GM18526 (cell line): ENCODE data around the gene FTO.

Source experiments
- POLR2A ChIP-seq: IDR thresholded peaks from 3 replicates; pipeline ENCODE4 v1.6.1; 2011; ENCODE audit not compliant: insufficient read length; ENCODE audit errors: extremely low read depth

FTO gene

DNA sequence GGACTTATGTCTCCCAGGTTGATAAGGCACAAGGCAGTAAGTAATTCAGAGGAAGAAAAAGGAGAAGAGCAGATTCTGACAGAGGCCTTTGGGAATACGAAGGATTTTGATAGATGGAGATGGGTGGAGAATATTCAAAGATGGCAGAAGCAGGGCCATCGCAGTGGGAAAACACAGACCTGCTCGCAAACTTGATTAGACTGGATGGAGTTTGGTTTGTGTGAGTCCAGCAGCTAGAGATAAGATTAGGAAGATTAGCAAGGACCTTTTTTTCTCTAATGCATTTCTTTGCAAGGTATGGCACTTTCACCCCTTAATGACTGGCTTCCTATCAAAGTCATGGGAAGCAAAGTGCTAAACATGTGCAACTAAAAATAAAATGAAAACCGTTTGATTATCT is 196.7 kb downstream of the FTO start:
- TF ChIP-seq POLR2A = no peak

DNA sequence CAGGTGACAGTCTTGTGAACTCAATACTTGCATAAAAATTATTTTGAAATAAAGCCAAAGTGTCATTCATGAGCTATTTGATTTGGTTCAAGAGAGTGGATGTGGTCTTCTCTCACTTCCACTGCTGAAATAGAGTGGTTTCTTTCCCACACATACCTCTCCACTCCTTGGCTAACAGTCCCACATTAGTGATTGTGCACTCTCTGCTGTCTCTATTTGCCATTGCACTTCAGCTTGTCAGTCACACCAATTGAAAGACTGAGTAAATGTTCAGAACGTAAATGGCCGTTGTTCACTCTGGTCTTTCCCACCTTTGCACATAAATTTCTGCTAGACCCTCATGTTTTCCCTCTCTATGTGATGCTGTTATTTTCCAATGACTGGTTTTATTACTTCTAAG is 197.5 kb downstream of the FTO start:
- TF ChIP-seq POLR2A = no peak

DNA sequence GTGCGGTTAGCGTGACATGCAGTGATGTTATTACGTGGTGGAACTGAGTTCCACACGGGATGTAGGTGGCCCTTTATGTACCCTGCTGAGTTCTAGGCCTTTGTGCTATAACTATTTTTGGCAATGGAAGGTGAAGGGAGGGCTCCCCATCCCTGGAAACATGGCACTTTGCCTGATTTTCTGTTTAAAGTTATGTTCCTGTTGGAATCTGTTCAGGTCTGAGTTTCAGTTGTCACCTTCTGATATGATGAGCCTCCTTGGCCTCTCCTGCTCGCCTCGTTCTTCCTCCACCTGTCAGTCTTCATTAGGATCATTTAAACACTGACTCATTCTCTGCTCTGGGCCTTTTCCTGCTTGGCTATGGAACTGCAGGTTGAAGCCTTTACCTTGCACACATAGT is 200.6 kb downstream of the FTO start:
- TF ChIP-seq POLR2A = no peak

DNA sequence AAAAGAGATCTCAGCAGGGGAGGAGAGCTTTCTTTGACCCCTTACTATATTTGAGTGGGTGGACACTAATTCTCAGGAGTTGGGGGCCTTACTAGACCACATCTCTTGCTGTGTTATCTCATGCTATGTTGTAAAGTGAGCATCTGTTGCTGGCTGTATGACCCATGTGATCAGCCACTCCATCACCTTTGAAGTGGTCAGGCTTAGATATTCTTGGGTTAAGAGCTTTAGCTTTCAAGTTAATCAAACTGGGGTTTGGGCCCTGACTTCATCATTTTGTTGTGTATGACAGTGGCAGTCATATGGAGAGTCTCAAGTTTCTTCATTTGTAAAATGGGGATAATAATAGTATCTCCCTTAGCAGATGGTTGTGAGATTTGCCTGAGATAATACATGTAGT is 201.1 kb downstream of the FTO start:
- no peak for TF ChIP-seq POLR2A

DNA sequence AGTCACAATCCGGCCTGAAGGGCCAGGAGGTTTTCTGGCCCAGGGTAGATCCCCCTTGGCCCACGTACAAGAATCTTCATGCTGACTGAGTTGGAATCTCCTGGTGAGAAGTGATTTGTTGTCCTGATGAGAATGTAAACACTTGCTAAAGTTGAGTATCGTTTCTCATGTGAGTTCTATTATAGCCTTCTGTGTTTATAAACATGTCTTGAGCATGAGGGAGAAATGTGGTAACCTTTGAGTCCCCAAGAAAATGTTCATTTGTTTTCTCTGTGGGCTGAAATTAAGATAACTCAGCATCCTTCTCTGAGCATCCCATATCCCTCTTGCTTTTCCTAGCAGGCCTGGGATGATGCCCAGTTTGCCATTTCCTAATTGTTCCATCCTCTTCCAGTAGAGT is 204.8 kb downstream of the FTO start:
- no peak for TF ChIP-seq POLR2A

DNA sequence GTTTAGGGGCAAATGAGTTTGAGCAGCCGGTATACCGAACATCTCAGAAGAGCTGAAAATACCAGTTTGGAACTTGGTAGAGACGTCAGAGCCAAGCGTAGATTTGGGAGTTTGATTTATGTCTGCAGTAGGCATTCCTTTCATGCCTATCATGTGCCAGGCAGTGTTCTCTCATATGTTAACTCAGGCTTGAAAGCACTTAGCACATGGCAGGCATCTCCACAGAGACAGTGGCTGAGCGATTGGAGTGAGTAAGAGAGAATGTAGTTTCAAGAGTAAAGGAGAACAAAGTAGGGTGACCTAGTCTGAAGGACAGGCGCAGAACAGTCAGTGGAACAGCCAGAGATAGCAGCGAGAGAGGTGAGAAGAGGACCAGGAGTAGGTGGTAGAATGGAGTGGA is 207.0 kb downstream of the FTO start:
- TF ChIP-seq POLR2A = no peak

DNA sequence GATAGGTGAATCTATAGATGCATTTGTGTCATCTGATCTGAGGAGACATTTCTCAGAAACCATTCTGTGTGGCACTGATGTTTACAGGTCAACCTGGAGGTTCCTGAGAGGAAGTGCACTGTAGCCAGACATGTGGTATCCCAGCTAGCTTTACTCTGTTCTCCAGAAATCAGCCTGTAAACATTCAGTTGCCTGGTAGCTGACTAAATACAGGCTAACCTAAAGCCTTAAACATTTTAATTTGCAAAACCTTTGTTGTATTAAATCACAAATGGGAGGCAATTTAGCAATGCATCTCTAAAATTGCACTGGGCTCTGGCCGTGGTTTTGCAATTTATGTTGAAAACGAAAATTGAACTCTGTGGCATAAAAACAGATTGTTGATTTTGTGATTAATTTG is 207.6 kb downstream of the FTO start:
- TF ChIP-seq POLR2A = no peak

DNA sequence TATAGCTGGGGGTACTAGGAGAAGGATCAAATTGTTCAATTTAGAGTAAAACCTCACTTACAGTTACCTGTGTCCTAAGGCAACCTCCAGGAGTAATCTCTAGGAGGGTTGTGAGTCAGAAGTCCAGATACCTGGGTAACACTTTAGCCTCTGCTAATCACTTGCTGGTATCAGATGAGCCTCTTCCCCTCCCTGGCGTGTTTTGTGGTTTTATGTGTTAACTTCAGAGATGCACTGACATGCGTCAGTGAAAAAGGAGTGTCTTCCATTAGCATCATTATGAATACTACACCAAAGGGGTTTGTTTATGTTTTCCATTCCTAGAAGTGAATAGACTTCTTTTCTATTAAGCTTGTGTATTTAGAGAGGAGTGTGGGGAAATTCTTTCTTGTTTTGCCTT is 208.2 kb downstream of the FTO start:
- TF ChIP-seq POLR2A = no peak

DNA sequence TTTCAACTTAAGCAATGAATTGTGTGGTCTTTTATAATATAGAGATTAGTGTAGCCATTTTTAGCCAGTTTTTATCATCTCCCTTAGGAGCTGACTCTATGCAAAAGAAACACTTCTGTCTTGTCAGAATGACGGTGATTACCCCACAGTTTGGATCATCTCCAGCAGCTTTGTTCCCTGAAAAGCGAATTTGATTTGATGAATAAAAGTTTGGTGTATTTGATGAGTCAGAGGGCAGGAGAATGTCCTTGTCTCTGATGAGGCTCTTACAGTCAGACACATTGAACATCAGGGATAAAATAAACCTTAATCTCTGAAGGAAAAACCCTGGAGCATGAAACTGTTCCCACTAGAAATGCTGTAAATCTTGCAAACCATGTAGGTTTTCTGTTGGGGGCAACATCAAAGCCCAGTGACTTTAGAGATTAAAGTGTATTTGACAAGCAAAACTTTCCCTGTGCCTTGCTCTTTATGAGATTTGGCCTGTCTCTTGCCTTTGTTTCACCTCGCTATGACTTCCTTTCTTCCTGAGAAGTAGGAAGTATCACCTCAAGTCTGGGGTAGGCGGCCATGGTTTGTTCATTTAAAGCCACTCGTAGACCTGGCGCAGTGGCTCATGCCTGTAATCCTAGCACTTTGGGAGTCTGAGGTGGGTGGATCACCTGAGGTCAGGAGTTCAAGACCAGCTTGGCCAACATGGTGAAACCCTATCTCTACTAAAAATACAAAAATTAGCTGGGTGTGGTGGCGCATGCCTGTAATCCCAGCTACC is 209.3 kb downstream of the FTO start:
- no peak for TF ChIP-seq POLR2A

DNA sequence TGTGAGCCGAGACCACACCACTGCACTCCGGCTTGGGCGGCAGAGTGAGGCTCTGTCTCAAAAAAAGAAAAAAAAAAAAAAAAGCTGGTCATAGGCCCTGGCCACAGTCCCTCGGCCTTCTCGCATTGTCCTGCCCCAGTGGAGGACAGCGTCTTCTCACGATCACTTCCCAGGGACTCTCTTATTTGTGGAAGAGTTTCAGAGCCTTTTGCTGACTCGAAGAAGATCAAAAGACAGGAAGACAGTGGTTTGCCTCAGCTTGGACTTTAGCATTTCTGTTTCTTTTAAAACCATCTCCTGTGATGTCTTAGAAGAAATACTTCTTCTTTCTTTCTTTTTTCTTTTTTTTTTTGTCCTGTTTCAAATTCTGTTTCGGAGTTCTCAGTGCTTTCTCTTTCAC is 210.0 kb downstream of the FTO start:
- no peak for TF ChIP-seq POLR2A

DNA sequence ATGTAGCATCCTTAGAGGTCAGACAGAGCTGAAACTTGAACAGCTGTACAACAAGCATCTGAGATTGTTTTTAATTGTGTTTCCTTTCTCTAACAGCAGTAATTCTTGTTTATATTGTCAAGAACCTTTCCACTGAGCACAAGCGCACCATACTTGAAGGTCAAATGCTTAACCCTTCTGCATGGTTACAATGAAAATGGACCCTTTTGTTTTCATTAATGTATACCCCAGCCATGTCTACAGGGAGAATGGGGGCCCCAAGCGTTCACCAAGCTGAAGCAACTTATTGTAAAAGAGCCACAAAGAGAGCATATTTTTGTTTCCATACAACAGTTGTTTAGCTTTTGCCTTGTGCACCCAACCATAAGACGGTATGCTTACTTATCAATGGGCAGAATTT is 210.8 kb downstream of the FTO start:
- no peak for TF ChIP-seq POLR2A

DNA sequence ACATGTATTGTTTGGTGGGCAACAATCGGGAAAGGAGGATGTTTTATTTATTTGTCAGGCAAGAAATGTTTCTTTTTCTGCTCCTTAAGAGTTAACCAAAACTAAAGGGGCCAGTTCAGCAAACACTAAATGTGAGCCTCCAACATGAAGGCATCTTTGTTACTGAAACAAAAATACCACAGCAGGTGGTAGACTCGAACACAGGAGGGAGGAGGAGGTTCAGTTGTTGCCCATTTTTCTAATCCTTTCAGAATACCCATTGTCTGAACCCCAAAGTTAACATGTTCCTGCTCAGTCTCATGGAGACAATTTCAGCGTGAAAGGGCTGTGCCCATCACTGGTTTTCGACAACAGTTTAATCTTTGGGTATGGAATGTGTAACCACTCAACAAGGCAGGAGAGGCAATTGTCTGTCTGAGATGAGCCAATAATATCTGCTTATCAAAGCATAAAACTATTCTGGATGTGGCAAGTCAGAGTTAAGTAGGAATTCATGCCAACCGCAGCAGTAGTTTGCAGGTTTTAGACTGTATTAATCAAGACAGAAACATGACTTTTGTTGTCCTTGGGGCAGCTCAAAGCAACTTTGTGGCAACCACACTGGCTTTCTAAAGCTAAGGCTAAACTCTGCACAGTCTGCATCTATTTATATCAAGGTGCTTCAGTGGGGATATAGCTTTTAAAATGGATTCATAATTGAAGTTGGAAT is 211.7 kb downstream of the FTO start:
- TF ChIP-seq POLR2A = no peak

DNA sequence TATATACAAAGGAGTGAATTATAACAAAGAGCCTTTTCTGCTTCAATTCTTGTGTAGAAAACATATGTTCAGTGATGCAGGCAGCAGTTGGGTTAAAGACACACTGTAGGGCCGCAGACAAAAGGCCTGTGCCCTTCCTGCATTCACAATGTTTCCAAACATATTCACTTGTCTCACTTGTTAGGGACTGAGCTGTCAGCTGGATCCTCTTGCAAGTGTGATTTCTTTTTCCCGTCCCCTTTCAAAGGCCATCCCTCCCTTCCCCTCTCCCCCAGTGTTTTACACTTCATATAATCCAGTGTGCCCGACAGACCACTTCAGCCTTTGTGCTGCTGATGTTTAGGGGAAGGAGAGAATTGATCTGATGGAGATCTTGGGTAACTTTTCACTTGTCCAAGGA is 217.0 kb downstream of the FTO start:
- TF ChIP-seq POLR2A = no peak

DNA sequence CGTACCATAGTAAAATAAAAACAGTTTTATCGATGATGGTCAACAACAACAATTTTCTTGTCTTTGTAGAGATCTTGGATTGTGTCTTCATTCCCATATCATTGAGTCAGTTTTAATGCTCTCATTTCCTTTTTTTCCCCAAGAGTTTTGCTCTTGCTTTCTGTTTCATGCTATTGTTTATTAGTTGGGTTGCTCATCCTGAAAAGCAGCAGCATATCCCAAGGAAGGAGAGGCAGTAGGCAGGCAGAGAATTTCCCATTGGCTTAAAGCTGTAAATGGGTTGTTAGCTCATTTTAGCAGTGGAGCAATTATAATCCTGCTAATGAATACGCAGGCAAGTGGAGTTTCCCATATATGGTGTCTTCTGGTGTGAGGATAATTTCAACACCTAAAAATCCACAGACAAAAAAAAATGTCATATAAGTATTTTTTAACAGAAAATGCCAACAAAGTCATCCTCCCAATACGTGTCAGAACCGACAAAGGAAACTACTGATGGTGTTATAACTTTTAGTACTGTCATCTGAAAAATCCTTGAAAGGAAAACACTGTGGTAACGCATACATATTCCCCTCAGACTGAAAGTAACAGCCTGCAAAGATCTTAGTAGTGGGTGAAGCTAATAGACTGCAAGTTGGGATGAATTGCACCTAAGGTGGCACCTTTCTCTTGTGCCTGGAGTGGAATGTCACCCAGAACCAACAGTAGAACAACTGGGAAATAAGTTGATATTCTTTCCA is 218.3 kb downstream of the FTO start:
- no peak for TF ChIP-seq POLR2A

DNA sequence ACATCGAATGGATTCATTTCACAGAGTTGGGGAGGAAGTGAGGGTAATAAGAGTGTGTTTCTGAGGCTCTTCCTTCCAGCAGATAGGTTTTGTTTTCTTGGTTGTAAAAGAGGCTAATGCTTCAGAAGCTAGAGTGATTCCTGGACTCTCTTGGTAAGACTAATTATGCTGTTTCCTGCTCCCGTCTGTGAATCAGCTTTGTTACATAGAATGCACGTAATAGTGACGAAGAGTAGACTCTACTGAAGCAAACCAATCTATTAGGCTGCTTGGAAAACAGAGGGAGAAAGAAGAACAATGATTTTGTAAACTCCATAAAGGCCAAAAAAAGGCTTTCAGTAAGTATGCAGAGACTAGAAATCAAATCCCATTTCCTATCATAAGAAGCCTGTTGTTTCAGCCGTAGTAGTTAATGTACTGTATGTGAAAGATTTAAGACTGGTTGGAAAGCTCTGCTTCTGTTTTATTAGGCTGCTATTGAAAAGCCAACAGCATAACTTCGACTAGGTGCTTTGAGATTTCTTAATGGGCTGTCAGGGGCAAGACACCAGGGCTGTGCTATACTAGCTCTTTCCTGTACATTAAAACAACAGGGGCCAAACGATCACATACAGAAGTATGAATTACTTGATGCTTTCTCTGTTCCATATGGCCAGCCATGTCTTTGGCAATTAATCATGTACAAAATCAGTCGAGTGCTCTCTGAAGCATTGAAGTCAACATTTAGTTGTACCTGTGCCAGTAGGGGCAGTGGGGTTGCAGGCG is 219.0 kb downstream of the FTO start:
- TF ChIP-seq POLR2A = no peak
